NCI-H146 treated with DMSO at 0.1 percent for 48 hours (cell line): ENCODE measurements around the gene MUC5B.
A peak's percentile ranks its signal among the peaks of the same experiment; 100 is the strongest.
"Not testable (repeated sequence)": the region's sequence is repeated elsewhere in the genome, so short reads cannot be mapped to it uniquely, and the experiment has no call there.

ENCODE experiments used
- DNase-seq: peaks from one replicate; lab custom pipeline; 2025; ENCODE audit not compliant: unreplicated experiment; lab: John Stamatoyannopoulos, UW

The MUC5B gene

GRCh38 chr11:1201395-1202153 lies 21.3 kb upstream of the MUC5B start:
- DNase-seq = no peak

GRCh38 chr11:1202154-1202775 lies 20.6 kb upstream of the MUC5B start:
- DNase-seq = no peak

- DNase-seq = peak; percentile 17
Observed at GRCh38 chr11:1202776-1203504, 19.9 kb upstream of the MUC5B start.

- DNase-seq = no peak
Observed at GRCh38 chr11:1203505-1204271, 19.2 kb upstream of the MUC5B start.

GRCh38 chr11:1204381-1205101 lies 18.3 kb upstream of the MUC5B start:
- no peak for DNase-seq

- DNase-seq = no peak
Observed at GRCh38 chr11:1205121-1205986, 17.5 kb upstream of the MUC5B start.

- no peak for DNase-seq
Observed at GRCh38 chr11:1205987-1206331, 16.9 kb upstream of the MUC5B start.

GRCh38 chr11:1206391-1207271 lies 16.2 kb upstream of the MUC5B start:
- no peak for DNase-seq

- no peak for DNase-seq
Observed at GRCh38 chr11:1207401-1208143, 15.3 kb upstream of the MUC5B start.

GRCh38 chr11:1208144-1208393 lies 14.8 kb upstream of the MUC5B start:
- no peak for DNase-seq

GRCh38 chr11:1208394-1209261 lies 14.2 kb upstream of the MUC5B start:
- no peak for DNase-seq

- no peak for DNase-seq
Observed at GRCh38 chr11:1209371-1210057, 13.4 kb upstream of the MUC5B start.

- DNase-seq = no peak
Observed at GRCh38 chr11:1211838-1212237, 11.0 kb upstream of the MUC5B start.

- not testable (repeated sequence) for DNase-seq
Observed at GRCh38 chr11:1215826-1216225, 7.0 kb upstream of the MUC5B start.

GRCh38 chr11:1217151-1217550 lies 5.7 kb upstream of the MUC5B start:
- no peak for DNase-seq

- DNase-seq = no peak
Observed at GRCh38 chr11:1218256-1218787, 4.5 kb upstream of the MUC5B start.
